Ascending aorta (tissue), 2 donors: ENCODE measurements around the gene PDAP1. TPM values are rescaled to one million over a fixed set of nuclear protein-coding genes. Genes with fewer than 3 reads are reported as not detected.
A peak's percentile ranks its signal among the peaks of the same experiment; 100 is the strongest.
"Not testable (repeated sequence)": the region's sequence is repeated elsewhere in the genome, so short reads cannot be mapped to it uniquely, and the experiment has no call there.

Experiments used
- DNase-seq, 2 donors: peaks; one replicate each; pipeline ENCODE4 v3.0.0-alpha.2; 2019; ENCODE audit warnings: low spot score in 2 of 2
- H3K27ac ChIP-seq, 2 donors: fragments of 200-600 bp; sonication (generic); one replicate each; pipeline ENCODE4 v1.5.1; 2016 to 2017; ENCODE audit warnings: mild to moderate bottlenecking in 1 of 2
- H3K27me3 ChIP-seq: fragments of 200-600 bp; sonication (generic); one replicate; pipeline ENCODE4 v1.5.1; 2017
- H3K36me3 ChIP-seq, 2 donors: fragments of 200-600 bp; sonication (generic); one replicate each; pipeline ENCODE4 v1.5.1; 2016
- H3K4me1 ChIP-seq, 2 donors: fragments of 200-600 bp; sonication (generic); one replicate each; pipeline ENCODE4 v1.5.1; 2016 to 2017; ENCODE audit warnings: mild to moderate bottlenecking in 1 of 2
- H3K4me3 ChIP-seq, 2 donors: fragments of 200-600 bp; sonication (generic); one replicate each; pipeline ENCODE4 v1.5.1; 2016 to 2017; ENCODE audit warnings: mild to moderate bottlenecking in 1 of 2
- H3K9me3 ChIP-seq, 2 donors: fragments of 200-600 bp; sonication (generic); one replicate each; pipeline ENCODE4 v1.5.1; 2016
- intact Hi-C: fragments of 100-400 bp; cut with DNase I; formaldehyde crosslinking; loops from one replicate; pipeline ENCODE4 v1.15.1; 2023
- total RNA-seq: library from RNA; depleted of rRNA; stranded (reverse); fragments of >200 nt; gene quantifications from one replicate; pipeline ENCODE4 v1.1.0, GENCODE V29; 2016
- TF ChIP-seq, protein P1 (sequence below), 3 experiments: fragments of 200-600 bp in 2 of 3; fragments of 450-650 bp in 1 of 3; sonication (generic) in 2 of 3; IDR thresholded peaks; one replicate each; pipeline ENCODE4 v1.5.1; 2016 to 2019; ENCODE audit warnings: antibody characterized with exemption in 3 of 3, mild to moderate bottlenecking in 1 of 3, moderate library complexity in 1 of 3

The PDAP1 gene
- total RNA-seq, 1 donor from 2014 or later: 104 TPM

DNA sequence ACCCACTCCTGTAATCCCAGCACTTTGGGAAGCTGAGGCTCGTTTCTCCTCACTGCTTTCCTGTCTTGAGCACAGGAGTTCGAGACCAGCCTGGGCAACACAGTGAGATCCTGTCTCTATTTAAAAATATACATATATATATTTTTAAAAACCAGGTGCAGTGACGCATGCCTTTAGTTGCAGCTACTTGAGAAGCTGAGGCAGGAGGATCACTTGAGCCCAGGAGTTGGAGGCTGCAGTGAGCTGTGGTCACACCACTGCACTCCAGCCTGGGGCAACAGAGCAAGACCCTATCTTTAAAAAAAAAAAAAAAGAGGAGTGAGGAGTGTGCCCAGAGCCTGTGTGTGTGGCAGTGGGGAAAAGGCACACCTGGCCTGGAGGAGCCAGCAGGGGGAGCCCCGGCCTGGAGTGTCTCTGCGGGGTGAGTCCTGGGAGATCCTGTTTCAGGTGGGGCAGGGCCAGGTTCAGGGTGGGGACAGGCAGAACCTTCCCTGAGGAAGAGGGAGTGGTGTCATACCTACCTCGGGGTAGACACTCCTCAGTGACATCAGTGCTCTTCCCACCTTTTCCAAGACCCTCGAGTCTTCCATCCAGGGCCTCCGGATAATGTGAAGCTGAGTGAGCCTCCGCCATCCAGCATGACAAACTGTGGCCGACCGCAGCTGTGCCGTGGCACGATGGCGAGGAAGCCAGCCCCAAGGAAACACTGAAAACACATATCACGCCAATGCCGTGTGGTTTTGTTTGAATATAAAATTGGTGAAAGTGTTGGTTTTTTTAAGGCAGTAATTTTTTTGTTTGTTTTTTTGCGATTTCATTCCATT is 42.9 kb downstream of the PDAP1 start:
- H3K4me3 ChIP-seq: no peak overlapping the region
- intact Hi-C loops: no loop called here
- H3K4me1 ChIP-seq: no peaks in the 10 kb centered on the region
- DNase-seq: no peak
- no peaks in the 10 kb centered on the region for H3K9me3 ChIP-seq
- TF ChIP-seq, protein P1, sequence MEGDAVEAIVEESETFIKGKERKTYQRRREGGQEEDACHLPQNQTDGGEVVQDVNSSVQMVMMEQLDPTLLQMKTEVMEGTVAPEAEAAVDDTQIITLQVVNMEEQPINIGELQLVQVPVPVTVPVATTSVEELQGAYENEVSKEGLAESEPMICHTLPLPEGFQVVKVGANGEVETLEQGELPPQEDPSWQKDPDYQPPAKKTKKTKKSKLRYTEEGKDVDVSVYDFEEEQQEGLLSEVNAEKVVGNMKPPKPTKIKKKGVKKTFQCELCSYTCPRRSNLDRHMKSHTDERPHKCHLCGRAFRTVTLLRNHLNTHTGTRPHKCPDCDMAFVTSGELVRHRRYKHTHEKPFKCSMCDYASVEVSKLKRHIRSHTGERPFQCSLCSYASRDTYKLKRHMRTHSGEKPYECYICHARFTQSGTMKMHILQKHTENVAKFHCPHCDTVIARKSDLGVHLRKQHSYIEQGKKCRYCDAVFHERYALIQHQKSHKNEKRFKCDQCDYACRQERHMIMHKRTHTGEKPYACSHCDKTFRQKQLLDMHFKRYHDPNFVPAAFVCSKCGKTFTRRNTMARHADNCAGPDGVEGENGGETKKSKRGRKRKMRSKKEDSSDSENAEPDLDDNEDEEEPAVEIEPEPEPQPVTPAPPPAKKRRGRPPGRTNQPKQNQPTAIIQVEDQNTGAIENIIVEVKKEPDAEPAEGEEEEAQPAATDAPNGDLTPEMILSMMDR (IDR thresholded peaks at IDR 0.05): peak; percentile 21 to 43 (median 23)
- H3K27ac ChIP-seq: no peak overlapping the region
- no peaks in the 10 kb centered on the region for H3K27me3 ChIP-seq
- peaks cover 61 to 68% of the 10 kb centered on the region in 2 donors for H3K36me3 ChIP-seq

DNA sequence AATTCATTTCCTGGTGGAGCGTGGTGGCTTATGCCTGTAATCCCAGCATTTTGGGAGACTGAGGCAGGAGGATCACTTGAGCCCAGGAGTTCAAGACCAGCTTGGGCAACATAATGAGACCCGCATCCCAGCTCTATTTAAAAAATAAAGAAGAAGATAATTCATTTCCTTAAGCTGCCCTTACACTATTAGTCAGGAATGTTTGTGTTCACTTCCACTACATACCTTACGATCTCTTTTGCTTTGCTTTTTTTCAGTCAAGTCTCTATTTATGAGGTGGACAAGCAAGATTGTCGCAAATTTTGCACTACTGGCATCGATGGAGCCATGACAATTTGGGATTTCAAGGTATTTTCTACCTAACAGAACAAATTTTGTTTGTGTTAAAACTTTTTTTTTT is 45.1 kb downstream of the PDAP1 start:
- no peaks in the 10 kb centered on the region for H3K27me3 ChIP-seq
- H3K9me3 ChIP-seq: no peaks in the 10 kb centered on the region
- intact Hi-C loops: no loop called here
- TF ChIP-seq, protein P1 (IDR thresholded peaks at IDR 0.05): no peak
- no peak overlapping the region for H3K4me3 ChIP-seq
- peaks cover 84 to 91% of the 10 kb centered on the region in 2 donors for H3K36me3 ChIP-seq
- H3K27ac ChIP-seq: no peak overlapping the region
- no peaks in the 10 kb centered on the region for H3K4me1 ChIP-seq
- no peak for DNase-seq

DNA sequence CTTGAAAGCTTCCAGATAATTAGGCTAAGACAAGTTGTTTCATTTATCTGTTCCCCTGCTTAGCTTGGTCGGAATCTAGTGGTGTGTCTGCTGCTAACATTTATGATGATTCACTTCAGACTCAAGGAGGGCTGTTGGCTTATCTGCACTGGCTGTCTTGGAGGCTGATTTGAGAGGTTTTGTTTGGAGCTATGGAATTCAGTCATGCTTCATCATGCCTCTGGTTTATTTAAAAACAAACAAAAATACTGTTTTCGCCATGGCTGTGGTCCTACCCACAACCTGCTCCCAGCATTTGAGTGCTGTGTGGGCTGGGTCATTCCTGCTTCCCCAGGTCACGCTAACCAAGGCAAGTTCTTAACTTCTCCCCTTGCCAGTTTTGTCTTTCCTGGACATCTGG is 45.6 kb downstream of the PDAP1 start:
- TF ChIP-seq, protein P1 (IDR thresholded peaks at IDR 0.05): no peak
- H3K36me3 ChIP-seq: peaks cover 89 to 96% of the 10 kb centered on the region in 2 donors
- no peaks in the 10 kb centered on the region for H3K4me1 ChIP-seq
- intact Hi-C loops: no loop called here
- no peaks in the 10 kb centered on the region for H3K9me3 ChIP-seq
- no peak overlapping the region for H3K4me3 ChIP-seq
- H3K27ac ChIP-seq: no peak overlapping the region
- H3K27me3 ChIP-seq: no peaks in the 10 kb centered on the region
- no peak for DNase-seq

GRCh38 chr7:99359465-99360154 is 48.8 kb downstream of the PDAP1 start:
- Histone ChIP-seq H3K36me3 (peaks cover 91 to 97% of the 10 kb centered on the region in 2 donors), H3K27ac (no peak overlapping the region), H3K4me3 (no peak overlapping the region), H3K27me3 (no peaks in the 10 kb centered on the region), H3K4me1 (no peaks in the 10 kb centered on the region), H3K9me3 (no peaks in the 10 kb centered on the region)
- no peak for DNase-seq
- intact Hi-C loops: no loop called here
- TF ChIP-seq, protein P1 (IDR thresholded peaks at IDR 0.05): no peak

DNA sequence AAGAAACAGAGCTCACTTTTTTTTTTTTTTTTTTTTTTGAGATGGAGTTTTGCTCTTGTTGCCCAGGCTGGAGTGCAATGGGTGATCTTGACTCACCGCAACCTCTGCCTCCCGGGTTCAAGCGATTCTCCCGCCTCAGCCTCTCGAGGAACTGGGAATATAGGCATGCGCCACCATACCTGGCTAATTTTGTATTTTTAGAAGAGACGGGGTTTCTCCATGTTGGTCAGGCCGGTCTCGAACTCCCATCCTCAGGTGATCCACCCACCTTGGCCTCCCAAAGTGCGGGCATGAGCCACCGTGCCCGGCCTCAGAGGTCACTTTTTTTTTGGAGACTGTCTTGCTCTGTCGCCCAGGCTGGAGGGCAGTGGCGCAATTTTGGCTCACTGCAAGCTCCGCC is 49.9 kb downstream of the PDAP1 start:
- intact Hi-C loops, H3K27me3 ChIP-seq, H3K27ac ChIP-seq, DNase-seq, H3K4me1 ChIP-seq, H3K9me3 ChIP-seq, H3K4me3 ChIP-seq: not testable (repeated sequence)
- peaks cover 91 to 97% of the 10 kb centered on the region in 2 donors for H3K36me3 ChIP-seq
